Measurements from ENCODE around the gene OPCML.

Gene OPCML

GRCh38 chr11:132994966-132995365 is 537.3 kb downstream of the OPCML start:
- H3K4me3 ChIP-seq (IDR thresholded peaks at IDR 0.05; ENCODE audit: insufficient read depth, low read depth, low read length): no peak overlapping the region
- no peak for TF ChIP-seq CTCF (conservative IDR thresholded peaks at IDR 0.05; ENCODE audit: low read depth, low read length)
- H3K9ac ChIP-seq: no peak overlapping the region
- no peak overlapping the region for H2AFZ ChIP-seq (ENCODE audit: low read depth)
- H3K79me2 ChIP-seq (ENCODE audit: insufficient read depth, low read depth): no peaks in the 10 kb centered on the region
- H4K20me1 ChIP-seq (ENCODE audit: insufficient read depth): no peaks in the 10 kb centered on the region
- H3K4me2 ChIP-seq: no peak overlapping the region
- no peaks in the 10 kb centered on the region for H3K27me3 ChIP-seq (ENCODE audit: insufficient read depth, low read depth)
- H3K4me1 ChIP-seq (ENCODE audit: low read depth, poor library complexity, severe bottlenecking): no peaks in the 10 kb centered on the region
- H3K36me3 ChIP-seq (ENCODE audit: insufficient read depth): no peaks in the 10 kb centered on the region
- H3K27ac ChIP-seq: no peak overlapping the region

- Histone ChIP-seq H3K4me3 (IDR thresholded peaks at IDR 0.05; ENCODE audit: insufficient read depth, low read depth, low read length) (no peak overlapping the region), H2AFZ (ENCODE audit: low read depth) (no peak overlapping the region), H3K79me2 (ENCODE audit: insufficient read depth, low read depth) (no peaks in the 10 kb centered on the region), H3K27me3 (ENCODE audit: insufficient read depth, low read depth) (no peaks in the 10 kb centered on the region), H3K4me2 (no peak overlapping the region), H4K20me1 (ENCODE audit: insufficient read depth) (no peaks in the 10 kb centered on the region), H3K9ac (no peak overlapping the region), H3K27ac (no peak overlapping the region), H3K4me1 (ENCODE audit: low read depth, poor library complexity, severe bottlenecking) (no peaks in the 10 kb centered on the region), H3K36me3 (ENCODE audit: insufficient read depth) (no peaks in the 10 kb centered on the region)
- TF ChIP-seq CTCF (conservative IDR thresholded peaks at IDR 0.05; ENCODE audit: low read depth, low read length): no peak
Observed at GRCh38 chr11:132993991-132994502, 538.3 kb downstream of the OPCML start.

GRCh38 chr11:132992838-132993631 is 539.3 kb downstream of the OPCML start:
- Histone ChIP-seq H3K4me3 (IDR thresholded peaks at IDR 0.05; ENCODE audit: insufficient read depth, low read depth, low read length) (no peak overlapping the region), H2AFZ (ENCODE audit: low read depth) (no peak overlapping the region), H3K4me1 (ENCODE audit: low read depth, poor library complexity, severe bottlenecking) (no peaks in the 10 kb centered on the region), H3K27me3 (ENCODE audit: insufficient read depth, low read depth) (no peaks in the 10 kb centered on the region), H3K36me3 (ENCODE audit: insufficient read depth) (no peaks in the 10 kb centered on the region), H3K79me2 (ENCODE audit: insufficient read depth, low read depth) (no peaks in the 10 kb centered on the region), H4K20me1 (ENCODE audit: insufficient read depth) (no peaks in the 10 kb centered on the region), H3K9ac (no peak overlapping the region), H3K27ac (no peak overlapping the region), H3K4me2 (no peak overlapping the region)
- no peak for TF ChIP-seq CTCF (conservative IDR thresholded peaks at IDR 0.05; ENCODE audit: low read depth, low read length)

GRCh38 chr11:132988411-132988810 is 543.9 kb downstream of the OPCML start:
- TF ChIP-seq CTCF (conservative IDR thresholded peaks at IDR 0.05; ENCODE audit: low read depth, low read length): no peak
- no peak overlapping the region for H3K27ac ChIP-seq
- no peaks in the 10 kb centered on the region for H3K79me2 ChIP-seq (ENCODE audit: insufficient read depth, low read depth)
- no peak overlapping the region for H3K4me2 ChIP-seq
- H3K4me1 ChIP-seq (ENCODE audit: low read depth, poor library complexity, severe bottlenecking): no peaks in the 10 kb centered on the region
- no peaks in the 10 kb centered on the region for H3K27me3 ChIP-seq (ENCODE audit: insufficient read depth, low read depth)
- no peaks in the 10 kb centered on the region for H4K20me1 ChIP-seq (ENCODE audit: insufficient read depth)
- H2AFZ ChIP-seq (ENCODE audit: low read depth): no peak overlapping the region
- H3K9ac ChIP-seq: no peak overlapping the region
- no peak overlapping the region for H3K4me3 ChIP-seq (IDR thresholded peaks at IDR 0.05; ENCODE audit: insufficient read depth, low read depth, low read length)
- H3K36me3 ChIP-seq (ENCODE audit: insufficient read depth): no peaks in the 10 kb centered on the region

Data from KMS-11 (cell line).